Mesendoderm (in vitro differentiated cells): ENCODE measurements around the gene C1QTNF12.

Experiments
- DNase-seq: peaks from one replicate; pipeline ENCODE4 v3.0.0; 2013
- H2AK5ac ChIP-seq: 2 replicates; pipeline ENCODE4 v1.6.1; 2013; ENCODE audit warnings: low read length, inconsistent platforms
- H2BK120ac ChIP-seq: 2 replicates; pipeline ENCODE4 v1.6.1; 2013; ENCODE audit warnings: low read depth, mild to moderate bottlenecking, low read length, moderate library complexity, mixed read lengths
- H2BK15ac ChIP-seq: replicated peaks from 2 replicates; pipeline ENCODE4 v1.6.1; 2013; ENCODE audit warnings: low read depth, mild to moderate bottlenecking, moderate library complexity
- H2BK5ac ChIP-seq: 2 replicates; pipeline ENCODE4 v1.6.1; 2013; ENCODE audit warnings: low read length, inconsistent platforms
- H3K18ac ChIP-seq: 2 replicates; pipeline ENCODE4 v1.6.1; 2013; ENCODE audit warnings: mild to moderate bottlenecking, low read length, mixed read lengths
- H3K23ac ChIP-seq: one replicate; pipeline ENCODE4 v1.6.1; 2013; ENCODE audit warnings: low read length
- H3K27ac ChIP-seq: 2 replicates; pipeline ENCODE4 v1.5.1; 2013; ENCODE audit warnings: low read depth, mild to moderate bottlenecking, inconsistent platforms, low read length, moderate library complexity
- H3K27me3 ChIP-seq: 2 replicates; pipeline ENCODE4 v1.6.1; 2013; ENCODE audit warnings: low read length, control low read depth, mild to moderate bottlenecking, inconsistent platforms; ENCODE audit not compliant: insufficient read depth, poor library complexity
- H3K36me3 ChIP-seq: 2 replicates; pipeline ENCODE4 v1.6.1; 2013; ENCODE audit warnings: low read length, inconsistent platforms; ENCODE audit not compliant: control insufficient read depth, insufficient read depth
- H3K4ac ChIP-seq: one replicate; pipeline ENCODE4 v1.6.1; 2013; ENCODE audit warnings: low read depth, mild to moderate bottlenecking, low read length, moderate library complexity
- H3K4me1 ChIP-seq: 2 replicates; pipeline ENCODE4 v1.6.1; 2013; ENCODE audit warnings: low read depth, low read length, inconsistent platforms; ENCODE audit not compliant: control insufficient read depth
- H3K4me2 ChIP-seq: 2 replicates; pipeline ENCODE4 v1.6.1; 2013; ENCODE audit warnings: low read length
- H3K4me3 ChIP-seq: 2 replicates; pipeline ENCODE4 v1.5.1; 2013; ENCODE audit warnings: mild to moderate bottlenecking, low read length
- H3K56ac ChIP-seq: one replicate; pipeline ENCODE4 v1.6.1; 2013; ENCODE audit warnings: low read length
- H3K79me1 ChIP-seq: 2 replicates; pipeline ENCODE4 v1.6.1; 2013; ENCODE audit warnings: low read length, inconsistent platforms
- H3K79me2 ChIP-seq: 2 replicates; pipeline ENCODE4 v1.6.1; 2013; ENCODE audit warnings: mild to moderate bottlenecking, low read length; ENCODE audit not compliant: control insufficient read depth, insufficient read depth
- H3K9ac ChIP-seq: 2 replicates; pipeline ENCODE4 v1.6.1; 2013; ENCODE audit warnings: low read length, inconsistent platforms
- H4K5ac ChIP-seq: one replicate; pipeline ENCODE4 v1.6.1; 2013; ENCODE audit warnings: low read length
- H4K8ac ChIP-seq: one replicate; pipeline ENCODE4 v1.6.1; 2013; ENCODE audit warnings: low read depth, mild to moderate bottlenecking, control low read depth, low read length, moderate library complexity
- WGBS: extraction: QIAGEN DNeasy Blood & Tissue Kit; methylation state at CpG from one replicate; pipeline ENCODE4 v1.1.7; 2013; ENCODE audit warnings: low lambda C conversion rate, missing lambda C conversion rate; ENCODE audit not compliant: insufficient coverage; ENCODE audit errors: extremely low coverage; 5-methylcytosine and 5-hydroxymethylcytosine counted together

Gene C1QTNF12

DNA sequence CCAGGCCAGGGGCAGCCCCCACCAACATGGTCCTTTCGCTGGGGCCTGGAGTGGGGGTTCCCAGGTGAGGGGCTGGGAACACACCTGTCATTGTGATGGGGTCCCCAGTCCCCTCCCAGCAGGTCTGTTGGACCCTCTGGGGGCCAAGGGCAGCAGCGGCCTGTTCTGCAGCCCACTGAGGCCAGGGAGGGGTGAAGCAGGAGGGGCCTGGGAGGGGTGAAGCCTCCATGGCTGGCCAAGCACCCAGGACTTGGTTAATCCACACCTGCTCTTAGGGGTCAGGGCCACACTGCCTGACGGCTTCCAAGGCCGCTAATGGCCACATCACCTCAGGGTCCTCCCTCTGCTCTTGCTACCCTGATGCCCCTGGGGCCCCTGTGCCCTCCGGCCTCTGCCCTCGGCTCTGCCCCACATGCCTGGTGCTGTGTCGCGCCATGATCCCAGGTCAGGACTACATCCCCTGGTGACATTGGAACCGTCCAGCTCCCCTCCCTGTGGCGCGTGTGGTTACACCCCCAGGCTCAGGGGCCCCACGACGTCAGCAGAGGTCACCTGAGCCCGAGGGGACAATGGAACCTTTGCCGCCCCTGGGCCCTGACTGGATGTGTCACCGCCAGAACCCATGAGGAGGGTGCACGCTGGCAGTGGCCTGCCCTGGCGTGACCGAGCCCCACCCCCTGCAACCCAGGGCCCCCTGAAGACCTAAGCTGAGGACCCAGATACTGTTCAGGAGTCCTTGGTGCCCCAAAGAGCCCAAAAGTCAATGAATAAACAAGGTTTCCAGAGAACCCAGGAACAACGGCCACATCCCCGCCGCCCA lies 47.2 kb downstream of the C1QTNF12 start:
- Histone ChIP-seq H4K5ac (no peak overlapping the region), H4K8ac (no peak overlapping the region), H3K79me1 (no peaks in the 10 kb centered on the region), H3K4me3 (no peak overlapping the region), H2BK15ac (no peak overlapping the region), H2AK5ac (no peak overlapping the region), H3K27ac (no peak overlapping the region), H2BK5ac (no peak overlapping the region), H3K9ac (no peak overlapping the region), H3K4me1 (no peaks in the 10 kb centered on the region), H3K18ac (no peak overlapping the region), H3K79me2 (no peaks in the 10 kb centered on the region), H3K4ac (no peak overlapping the region), H3K23ac (no peak overlapping the region), H3K4me2 (no peak overlapping the region), H3K56ac (no peak overlapping the region), H2BK120ac (no peak overlapping the region), H3K27me3 (no peaks in the 10 kb centered on the region), H3K36me3 (no peaks in the 10 kb centered on the region)
- no peak for DNase-seq
- WGBS = no CpG with 5 or more reads among the region's 22 CpGs

DNA sequence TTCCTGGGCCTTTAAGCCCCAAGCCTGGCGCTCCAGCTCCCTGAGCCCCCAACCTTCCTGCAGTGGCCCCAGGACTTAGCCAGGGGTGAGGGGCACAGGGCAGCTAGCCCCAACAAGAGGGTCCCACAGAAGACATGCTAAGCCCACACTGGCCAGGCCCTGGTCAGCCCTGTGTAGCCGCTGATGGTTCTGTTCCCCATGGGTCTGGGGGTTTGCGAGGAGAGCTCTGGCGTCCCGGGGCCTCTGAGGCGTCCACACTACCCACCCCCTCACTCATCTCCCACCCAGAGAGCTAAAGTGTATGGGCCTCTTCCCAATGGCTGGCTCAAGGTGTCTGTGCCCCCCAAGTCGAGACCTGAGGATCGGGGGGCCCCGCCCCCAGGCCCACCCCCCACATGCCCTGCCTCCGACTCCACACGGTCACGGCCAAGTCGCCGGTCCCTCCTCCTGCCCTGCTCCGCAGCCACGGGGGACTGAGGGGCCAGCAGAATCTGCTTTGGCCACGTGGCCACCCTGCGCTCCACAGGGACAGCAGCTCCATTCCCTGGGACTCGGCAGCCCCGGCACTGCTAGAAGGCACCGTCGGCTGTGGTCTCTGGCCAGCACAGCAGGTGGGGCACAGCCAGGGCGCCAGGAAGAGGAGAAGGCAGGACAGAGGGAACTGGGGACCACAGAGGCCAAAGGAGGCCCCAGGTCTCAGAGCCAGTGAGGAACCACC lies 47.9 kb downstream of the C1QTNF12 start:
- Histone ChIP-seq H2BK5ac (no peak overlapping the region), H3K79me2 (no peaks in the 10 kb centered on the region), H3K4me1 (no peaks in the 10 kb centered on the region), H4K5ac (no peak overlapping the region), H3K79me1 (no peaks in the 10 kb centered on the region), H3K56ac (no peak overlapping the region), H3K4me3 (no peak overlapping the region), H3K9ac (no peak overlapping the region), H3K27ac (no peak overlapping the region), H3K23ac (no peak overlapping the region), H2AK5ac (no peak overlapping the region), H3K18ac (no peak overlapping the region), H2BK15ac (no peak overlapping the region), H4K8ac (no peak overlapping the region), H3K27me3 (no peaks in the 10 kb centered on the region), H3K36me3 (no peaks in the 10 kb centered on the region), H3K4me2 (no peak overlapping the region), H2BK120ac (no peak overlapping the region), H3K4ac (no peak overlapping the region)
- no peak for DNase-seq
- no CpG with 5 or more reads among the region's 23 CpGs for whole genome bisulfite sequencing

DNA sequence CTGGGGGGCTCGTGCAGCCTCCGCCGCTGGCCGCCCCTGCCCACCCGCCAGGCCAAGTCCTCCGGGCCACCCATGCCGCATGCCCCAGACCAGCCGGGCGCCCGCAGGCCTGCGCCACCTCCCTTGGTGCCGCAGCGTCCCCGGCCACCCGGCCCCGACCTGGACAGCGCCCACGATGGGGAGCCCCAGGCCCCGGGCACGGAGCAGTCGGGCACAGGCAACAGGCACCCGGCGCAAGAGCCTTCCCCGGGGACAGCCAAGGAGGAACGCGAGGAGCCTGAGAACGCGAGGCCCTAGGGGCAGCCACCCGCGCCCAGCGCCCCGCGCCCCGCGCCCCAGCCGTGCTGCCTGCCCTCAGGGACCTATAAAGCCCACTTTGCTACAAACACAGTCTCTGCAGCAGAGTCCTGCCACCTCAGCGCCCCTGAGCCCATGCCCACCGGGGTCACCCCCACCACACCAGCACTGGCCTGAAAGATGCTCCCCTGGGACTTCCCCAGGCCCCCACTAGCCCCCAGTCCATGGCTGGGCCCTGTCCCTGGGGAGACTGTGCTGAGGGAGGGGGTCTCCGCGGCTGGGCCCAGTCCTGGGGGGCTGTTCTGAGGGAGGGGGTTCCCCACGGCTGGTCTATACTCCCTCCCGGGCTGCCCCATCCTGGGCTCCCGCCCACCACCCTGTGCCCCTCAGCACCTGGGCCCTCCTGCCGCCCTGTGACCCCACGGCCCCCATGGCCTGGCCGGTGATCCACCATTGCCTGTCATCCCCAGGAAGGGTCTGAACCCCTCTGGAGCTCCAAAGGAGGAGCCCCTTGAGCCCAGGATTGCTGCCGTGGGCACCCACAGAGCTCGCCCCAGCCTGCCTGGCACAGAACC lies 48.7 kb downstream of the C1QTNF12 start:
- no peak overlapping the region for H3K4me3 ChIP-seq

DNA sequence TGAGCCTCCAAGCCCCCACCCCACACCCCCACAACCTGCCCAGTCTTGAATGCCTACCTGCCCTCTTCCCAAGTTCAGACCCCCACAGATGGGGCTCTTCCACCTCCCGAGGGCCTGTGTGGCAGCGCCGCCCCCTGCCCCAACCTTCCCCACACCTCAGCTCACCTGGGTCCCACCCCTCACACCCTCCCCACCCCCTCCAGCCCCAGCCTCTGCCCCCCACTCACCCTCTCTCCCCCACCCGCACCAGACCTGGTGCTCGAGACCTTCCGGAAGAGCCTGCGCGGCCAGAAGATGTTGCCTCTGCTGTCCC lies 49.4 kb downstream of the C1QTNF12 start:
- H3K27ac ChIP-seq = no peak overlapping the region
- H3K23ac ChIP-seq = no peak overlapping the region
- H3K4me2 ChIP-seq = no peak overlapping the region
- no peaks in the 10 kb centered on the region for H3K4me1 ChIP-seq
- no peak for DNase-seq
- H3K4me3 ChIP-seq = no peak overlapping the region
- H3K79me1 ChIP-seq = no peaks in the 10 kb centered on the region
- H2BK5ac ChIP-seq = no peak overlapping the region
- H3K4ac ChIP-seq = no peak overlapping the region
- H3K18ac ChIP-seq = no peak overlapping the region
- no peak overlapping the region for H2AK5ac ChIP-seq
- no peak overlapping the region for H4K5ac ChIP-seq
- H4K8ac ChIP-seq = no peak overlapping the region
- no peaks in the 10 kb centered on the region for H3K36me3 ChIP-seq
- WGBS = no CpG with 5 or more reads among the region's 8 CpGs
- H3K56ac ChIP-seq = no peak overlapping the region
- H3K27me3 ChIP-seq = no peaks in the 10 kb centered on the region
- H2BK120ac ChIP-seq = no peak overlapping the region
- H3K9ac ChIP-seq = no peak overlapping the region
- H3K79me2 ChIP-seq = no peaks in the 10 kb centered on the region
- H2BK15ac ChIP-seq = no peak overlapping the region

More for the DNA sequence above, 48.7 kb downstream of the C1QTNF12 start:
- no CpG with 5 or more reads among the region's 48 CpGs for WGBS
- H4K8ac ChIP-seq = no peak overlapping the region
- no peak overlapping the region for H3K23ac ChIP-seq
- no peak overlapping the region for H3K4me2 ChIP-seq
- no peaks in the 10 kb centered on the region for H3K79me2 ChIP-seq
- H2BK120ac ChIP-seq = no peak overlapping the region
- no peak overlapping the region for H2AK5ac ChIP-seq
- H3K18ac ChIP-seq = no peak overlapping the region
- H3K27ac ChIP-seq = no peak overlapping the region
- H3K4ac ChIP-seq = no peak overlapping the region
- H2BK15ac ChIP-seq = no peak overlapping the region
- DNase-seq = no peak
- no peak overlapping the region for H2BK5ac ChIP-seq
- H3K27me3 ChIP-seq = no peaks in the 10 kb centered on the region
- no peak overlapping the region for H4K5ac ChIP-seq
- H3K79me1 ChIP-seq = no peaks in the 10 kb centered on the region
- no peak overlapping the region for H3K9ac ChIP-seq
- H3K36me3 ChIP-seq = no peaks in the 10 kb centered on the region
- no peaks in the 10 kb centered on the region for H3K4me1 ChIP-seq
- no peak overlapping the region for H3K56ac ChIP-seq

DNA sequence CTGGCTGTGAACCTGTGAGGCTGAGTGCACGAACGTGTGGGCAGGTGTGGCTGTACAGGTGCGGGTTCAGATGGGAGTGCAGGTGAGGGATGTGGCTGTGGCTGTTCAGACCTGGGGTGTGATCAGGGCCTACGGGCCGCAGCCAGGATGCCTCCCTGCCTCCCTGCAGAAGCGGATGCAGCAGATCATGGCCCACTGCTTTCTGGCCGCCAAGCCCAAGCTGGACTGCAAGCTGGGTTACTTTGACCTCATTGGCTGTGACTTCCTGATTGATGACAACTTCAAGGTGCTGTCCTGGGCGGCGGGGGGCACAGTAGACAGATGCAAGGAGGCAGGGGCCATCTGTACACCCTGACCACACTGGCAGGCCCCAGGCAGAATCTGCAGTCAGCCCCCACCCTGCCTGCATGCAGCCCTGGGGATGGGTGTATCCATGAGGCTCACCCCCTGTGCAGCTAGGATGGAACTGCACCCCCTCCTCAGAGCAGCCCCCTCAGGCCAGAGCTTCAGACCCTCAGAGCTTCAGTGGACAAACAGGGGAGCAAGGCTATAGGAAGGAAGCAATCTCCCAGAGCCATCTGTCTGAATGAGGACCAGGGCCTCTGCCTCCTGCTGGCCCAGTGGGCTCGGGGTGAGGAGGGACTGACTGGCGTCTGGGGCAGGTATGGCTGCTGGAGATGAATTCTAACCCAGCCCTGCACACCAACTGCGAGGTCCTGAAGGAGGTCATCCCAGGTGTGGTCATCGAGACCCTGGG lies 49.9 kb downstream of the C1QTNF12 start:
- no CpG with 5 or more reads among the region's 13 CpGs for WGBS
- Histone ChIP-seq H3K56ac (no peak overlapping the region), H4K8ac (no peak overlapping the region), H3K79me2 (no peaks in the 10 kb centered on the region), H3K79me1 (no peaks in the 10 kb centered on the region), H2AK5ac (no peak overlapping the region), H3K23ac (no peak overlapping the region), H4K5ac (no peak overlapping the region), H3K4me3 (no peak overlapping the region), H3K4me2 (no peak overlapping the region), H3K27ac (no peak overlapping the region), H3K4me1 (no peaks in the 10 kb centered on the region), H3K18ac (no peak overlapping the region), H2BK120ac (no peak overlapping the region), H3K36me3 (no peaks in the 10 kb centered on the region), H2BK5ac (no peak overlapping the region), H3K4ac (no peak overlapping the region), H2BK15ac (no peak overlapping the region), H3K27me3 (no peaks in the 10 kb centered on the region), H3K9ac (no peak overlapping the region)
- no peak for DNase-seq
